Hepatocyte (in vitro differentiated cells): ENCODE results near the gene SHOC1. TPM values are rescaled to one million over a fixed set of nuclear protein-coding genes. Genes with fewer than 3 reads are reported as not detected.

Experiments used
- DNase-seq: peaks from one replicate; pipeline ENCODE4 v3.0.0-alpha.2; 2016; ENCODE audit warnings: low spot score
- H2AFZ ChIP-seq: fragments of 200-600 bp; sonication (generic); 2 replicates; pipeline ENCODE4 v1.6.0; 2016; ENCODE audit warnings: antibody characterized with exemption, mild to moderate bottlenecking
- H3K27ac ChIP-seq: fragments of 200-600 bp; sonication (generic); 2 replicates; pipeline ENCODE4 v1.5.1; 2016; ENCODE audit warnings: mild to moderate bottlenecking
- H3K27me3 ChIP-seq: fragments of 200-600 bp; sonication (generic); 2 replicates; pipeline ENCODE4 v1.6.1; 2016
- H3K36me3 ChIP-seq: fragments of 200-600 bp; sonication (generic); replicated peaks from 2 replicates; pipeline ENCODE4 v1.5.1; 2016; ENCODE audit warnings: low read depth; ENCODE audit not compliant: insufficient read depth
- H3K4me1 ChIP-seq: fragments of 200-600 bp; sonication (generic); 2 replicates; pipeline ENCODE4 v1.5.1; 2016; ENCODE audit warnings: mild to moderate bottlenecking, moderate library complexity; ENCODE audit not compliant: insufficient read depth
- H3K4me2 ChIP-seq: fragments of 200-600 bp; sonication (generic); 2 replicates; pipeline ENCODE4 v1.6.0; 2016
- H3K4me3 ChIP-seq: fragments of 200-600 bp; sonication (generic); 2 replicates; pipeline ENCODE4 v1.5.1; 2016; ENCODE audit warnings: mild to moderate bottlenecking
- H3K79me2 ChIP-seq: fragments of 200-600 bp; sonication (generic); 2 replicates; pipeline ENCODE4 v1.6.0; 2017; ENCODE audit warnings: mild to moderate bottlenecking
- H3K9me2 ChIP-seq: fragments of 200-600 bp; sonication (generic); replicated peaks from 2 replicates; pipeline ENCODE4 v1.6.0; 2017; ENCODE audit warnings: mild to moderate bottlenecking; ENCODE audit not compliant: insufficient read depth
- H3K9me3 ChIP-seq: fragments of 200-600 bp; sonication (generic); 2 replicates; pipeline ENCODE4 v1.5.1; 2016; ENCODE audit warnings: low read depth, mild to moderate bottlenecking
- H4K20me1 ChIP-seq: fragments of 200-600 bp; sonication (generic); 2 replicates; pipeline ENCODE4 v1.6.0; 2016; ENCODE audit warnings: mild to moderate bottlenecking; ENCODE audit not compliant: insufficient read depth, poor library complexity, severe bottlenecking
- EZH2 ChIP-seq: fragments of 200-600 bp; sonication (generic); IDR thresholded peaks from 2 replicates; pipeline ENCODE4 v1.6.1; 2016; ENCODE audit warnings: antibody characterized with exemption, mild to moderate bottlenecking, borderline replicate concordance
- EZH2phosphoT487 ChIP-seq: fragments of 200-600 bp; sonication (generic); IDR thresholded peaks from one replicate; pipeline ENCODE4 v1.6.1; 2018; ENCODE audit warnings: antibody characterized with exemption, mild to moderate bottlenecking, low read depth, moderate library complexity; ENCODE audit not compliant: unreplicated experiment, severe bottlenecking
- WGBS: methylation state at CpG from one replicate; pipeline ENCODE4 v1.1.6; 2016; ENCODE audit warnings: low lambda C conversion rate; ENCODE audit errors: missing lambda C conversion rate; 5-methylcytosine and 5-hydroxymethylcytosine counted together
- polyA plus RNA-seq: library from polyadenylated mRNA; unstranded; fragments of >200 nt; fragmentation: Nextera tagmentation; extraction: Ambion mirVana; gene quantifications from 2 replicates; pipeline ENCODE4 v1.2.1, GENCODE V29; 2016
- total RNA-seq: library from RNA; depleted of rRNA; stranded (reverse); fragments of >200 nt; gene quantifications from 2 replicates; pipeline ENCODE4 v1.2.3, GENCODE V29; 2014
- TF ChIP-seq, protein P1 (sequence below): fragments of 200-600 bp; sonication (generic); IDR thresholded peaks from 2 replicates; pipeline ENCODE4 v1.5.1; 2016; ENCODE audit warnings: antibody characterized with exemption, mild to moderate bottlenecking; ENCODE audit not compliant: poor library complexity

The SHOC1 gene
- total and polyA plus RNA-seq, 2 experiments from 2014 or later, result 0.12 to 0.37 TPM

DNA sequence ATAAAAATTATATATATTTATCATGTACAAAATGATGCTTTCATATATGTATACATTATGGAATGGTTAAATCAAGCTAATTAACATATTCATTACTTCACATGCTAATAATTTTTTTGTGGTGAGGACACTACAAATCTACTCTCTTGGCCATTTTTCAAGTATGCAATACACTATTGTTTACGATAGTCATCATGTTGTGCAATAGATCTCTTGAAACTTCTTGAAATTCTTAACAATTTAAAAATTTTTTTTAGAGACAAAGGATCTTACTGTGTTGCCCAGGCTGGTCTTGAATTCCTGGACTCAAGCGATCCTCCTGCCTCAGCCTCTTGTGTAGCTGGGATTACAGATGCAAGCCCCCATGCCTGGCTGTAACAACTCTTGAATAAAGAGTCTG lies 45.2 kb upstream of the SHOC1 start:
- Histone ChIP-seq H3K4me1 (no peaks in the 10 kb centered on the region), H3K27ac (no peak overlapping the region), H3K4me2 (no peak overlapping the region), H3K4me3 (no peak overlapping the region), H4K20me1 (no peaks in the 10 kb centered on the region), H3K27me3 (no peaks in the 10 kb centered on the region), H3K79me2 (no peaks in the 10 kb centered on the region), H2AFZ (no peak overlapping the region), H3K36me3 (no peaks in the 10 kb centered on the region), H3K9me3 (no peaks in the 10 kb centered on the region), H3K9me2 (no peaks in the 10 kb centered on the region)
- 87% methylated on average over 2 of the region's 2 CpGs for WGBS
- no peak for DNase-seq
- TF ChIP-seq EZH2 (no peak), EZH2phosphoT487 (no peak)
- TF ChIP-seq, protein P1, sequence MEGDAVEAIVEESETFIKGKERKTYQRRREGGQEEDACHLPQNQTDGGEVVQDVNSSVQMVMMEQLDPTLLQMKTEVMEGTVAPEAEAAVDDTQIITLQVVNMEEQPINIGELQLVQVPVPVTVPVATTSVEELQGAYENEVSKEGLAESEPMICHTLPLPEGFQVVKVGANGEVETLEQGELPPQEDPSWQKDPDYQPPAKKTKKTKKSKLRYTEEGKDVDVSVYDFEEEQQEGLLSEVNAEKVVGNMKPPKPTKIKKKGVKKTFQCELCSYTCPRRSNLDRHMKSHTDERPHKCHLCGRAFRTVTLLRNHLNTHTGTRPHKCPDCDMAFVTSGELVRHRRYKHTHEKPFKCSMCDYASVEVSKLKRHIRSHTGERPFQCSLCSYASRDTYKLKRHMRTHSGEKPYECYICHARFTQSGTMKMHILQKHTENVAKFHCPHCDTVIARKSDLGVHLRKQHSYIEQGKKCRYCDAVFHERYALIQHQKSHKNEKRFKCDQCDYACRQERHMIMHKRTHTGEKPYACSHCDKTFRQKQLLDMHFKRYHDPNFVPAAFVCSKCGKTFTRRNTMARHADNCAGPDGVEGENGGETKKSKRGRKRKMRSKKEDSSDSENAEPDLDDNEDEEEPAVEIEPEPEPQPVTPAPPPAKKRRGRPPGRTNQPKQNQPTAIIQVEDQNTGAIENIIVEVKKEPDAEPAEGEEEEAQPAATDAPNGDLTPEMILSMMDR, result no peak

DNA sequence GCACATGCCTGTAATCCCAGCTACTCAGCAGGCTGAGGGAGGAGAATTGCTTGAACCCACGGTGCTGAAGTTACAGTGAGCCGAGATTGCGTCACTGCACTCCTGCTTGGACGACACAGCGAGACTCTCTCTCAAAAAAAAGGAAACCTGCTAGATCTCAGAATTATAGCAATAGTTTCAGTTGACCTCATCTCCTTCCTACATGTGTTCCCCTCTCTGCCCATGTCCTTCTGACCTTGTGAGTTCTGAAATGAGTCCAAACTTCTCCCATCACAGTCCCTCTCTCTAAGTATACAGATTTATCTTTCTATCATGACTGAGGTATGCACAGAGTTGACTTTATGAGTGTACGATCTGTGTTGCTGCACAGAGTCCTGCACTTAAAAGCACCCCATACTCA lies 44.6 kb upstream of the SHOC1 start:
- Histone ChIP-seq H3K36me3 (no peaks in the 10 kb centered on the region), H3K4me3 (no peak overlapping the region), H3K27me3 (no peaks in the 10 kb centered on the region), H3K4me2 (peak overlapping the region; percentile 6), H3K4me1 (no peaks in the 10 kb centered on the region), H3K79me2 (no peaks in the 10 kb centered on the region), H2AFZ (no peak overlapping the region), H3K9me2 (no peaks in the 10 kb centered on the region), H4K20me1 (no peaks in the 10 kb centered on the region), H3K9me3 (no peaks in the 10 kb centered on the region), H3K27ac (peak overlapping the region; percentile 81)
- WGBS, result 51% methylated on average over 6 of the region's 6 CpGs
- no peak for TF ChIP-seq EZH2
- TF ChIP-seq, protein P1, result no peak
- no peak for TF ChIP-seq EZH2phosphoT487
- DNase-seq, result peak; percentile 29

DNA sequence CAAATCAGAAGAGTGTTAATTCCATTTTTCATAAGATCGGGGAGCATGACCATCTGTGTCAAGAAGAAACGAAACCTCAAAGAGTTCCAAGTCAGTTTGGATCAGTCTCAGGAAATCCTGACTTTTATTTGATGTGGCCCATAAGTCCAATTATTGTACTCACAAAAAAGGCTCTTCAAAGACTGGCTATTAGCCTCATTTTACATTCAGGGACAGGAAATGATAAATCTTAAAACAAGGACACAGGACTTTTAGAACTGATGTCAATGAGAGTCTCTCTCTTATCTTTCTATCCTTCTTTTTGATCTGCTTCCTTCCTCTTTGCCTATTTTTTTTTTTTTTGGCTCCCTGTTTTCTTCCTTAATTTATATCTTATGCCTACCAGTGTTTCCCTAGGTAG lies 43.7 kb upstream of the SHOC1 start:
- Histone ChIP-seq H3K36me3 (no peaks in the 10 kb centered on the region), H3K27me3 (no peaks in the 10 kb centered on the region), H3K4me3 (no peak overlapping the region), H2AFZ (no peak overlapping the region), H4K20me1 (no peaks in the 10 kb centered on the region), H3K4me2 (no peak overlapping the region), H3K9me2 (no peaks in the 10 kb centered on the region), H3K4me1 (no peaks in the 10 kb centered on the region), H3K9me3 (no peaks in the 10 kb centered on the region), H3K27ac (peak overlapping the region; percentile 26), H3K79me2 (no peaks in the 10 kb centered on the region)
- DNase-seq, result no peak
- TF ChIP-seq EZH2, result no peak
- TF ChIP-seq EZH2phosphoT487, result no peak
- TF ChIP-seq, protein P1, result no peak
- 70% methylated on average over 2 of the region's 2 CpGs for WGBS

DNA sequence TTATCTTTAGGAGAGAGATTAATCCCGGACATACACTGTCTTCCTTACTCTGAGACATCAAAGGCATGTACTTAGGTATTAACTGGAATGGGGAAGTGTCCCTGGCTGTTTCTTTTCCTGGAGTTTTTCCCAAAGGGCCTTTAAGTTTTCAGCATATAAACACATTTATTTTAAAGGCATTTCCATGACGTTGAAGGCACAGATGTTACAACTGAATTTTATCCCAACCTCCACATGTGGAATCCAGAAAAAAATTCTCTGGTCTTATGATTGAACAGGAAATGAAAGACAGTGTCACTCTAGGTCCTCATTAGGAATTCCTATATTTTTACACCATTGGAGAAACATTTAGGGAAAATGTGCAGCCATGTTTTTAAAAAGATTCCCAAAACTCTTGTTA lies 41.6 kb upstream of the SHOC1 start:
- no peak for DNase-seq
- H3K27me3 ChIP-seq, result no peaks in the 10 kb centered on the region
- TF ChIP-seq EZH2phosphoT487 (no peak), EZH2 (no peak)
- TF ChIP-seq, protein P1, result no peak

More for the DNA sequence above, 41.6 kb upstream of the SHOC1 start:
- H2AFZ ChIP-seq, result no peak overlapping the region
- H3K4me1 ChIP-seq, result no peaks in the 10 kb centered on the region
- no peaks in the 10 kb centered on the region for H3K79me2 ChIP-seq
- H3K36me3 ChIP-seq, result no peaks in the 10 kb centered on the region
- no peaks in the 10 kb centered on the region for H4K20me1 ChIP-seq
- no peak overlapping the region for H3K27ac ChIP-seq
- H3K9me3 ChIP-seq, result no peaks in the 10 kb centered on the region
- H3K4me3 ChIP-seq, result no peak overlapping the region
- H3K4me2 ChIP-seq, result no peak overlapping the region
- H3K9me2 ChIP-seq, result no peaks in the 10 kb centered on the region
- 47% methylated on average over 2 of the region's 2 CpGs for WGBS
